ENCODE results near the gene KCTD12. TPM values are rescaled to one million over a fixed set of nuclear protein-coding genes. Genes with fewer than 3 reads are reported as not detected.

The KCTD12 gene
- total RNA-seq, 2 donors from 2014 or later: 48.9 to 57.4 TPM

DNA sequence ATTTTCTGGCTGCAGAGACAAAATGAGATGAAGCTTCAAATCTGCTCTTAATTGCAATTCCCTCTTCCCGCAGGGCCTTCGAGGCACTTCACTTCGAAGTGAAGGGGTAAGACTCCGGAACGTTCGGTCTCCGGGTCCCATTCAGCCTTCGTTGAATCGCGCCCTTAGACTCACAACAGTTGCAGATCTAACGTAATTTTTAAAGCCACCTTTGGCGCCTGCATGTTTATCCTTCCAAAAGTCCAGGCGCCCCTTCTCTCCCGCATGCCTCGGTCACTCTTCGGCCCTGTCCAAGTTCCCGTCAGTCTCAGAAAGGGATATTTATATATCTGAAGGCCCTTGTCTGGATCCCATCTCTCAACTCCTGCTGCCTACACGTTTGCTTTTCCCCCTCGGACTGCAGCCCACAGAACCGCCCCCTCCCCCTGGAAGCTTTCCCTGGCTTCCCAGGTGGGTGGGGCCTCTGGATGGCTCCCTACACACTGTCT, 915 bp upstream of the KCTD12 start:
- no peak for TF ChIP-seq CTCF (IDR thresholded peaks at IDR 0.05)
- DNase-seq (ENCODE audit: low spot score): no peak

GRCh38 chr13:76886005-76886291, 257 bp downstream of the KCTD12 start:
- no peak for TF ChIP-seq CTCF (IDR thresholded peaks at IDR 0.05)
- Histone ChIP-seq H3K27me3 (no peaks in the 10 kb centered on the region), H3K36me3 (no peaks in the 10 kb centered on the region), H3K4me1 (peaks cover 0 to 20% of the 10 kb centered on the region in 2 donors), H3K4me3 (peak overlapping the region; percentile 82 to 83), H3K27ac (peak overlapping the region; percentile 89 to 92), H3K9me3 (no peaks in the 10 kb centered on the region)
- DNase-seq (ENCODE audit: low spot score): no peak

More for the DNA sequence above, 915 bp upstream of the KCTD12 start:
- Histone ChIP-seq H3K27me3 (no peaks in the 10 kb centered on the region), H3K36me3 (no peaks in the 10 kb centered on the region), H3K4me3 (peak overlapping the region; percentile 82 to 83), H3K9me3 (no peaks in the 10 kb centered on the region), H3K4me1 (peaks cover 0 to 17% of the 10 kb centered on the region in 2 donors), H3K27ac (peak overlapping the region; percentile 89 to 92)

GRCh38 chr13:76885203-76886004, 801 bp downstream of the KCTD12 start:
- Histone ChIP-seq H3K27ac (peak overlapping the region; percentile 89 to 92), H3K4me3 (peak overlapping the region; percentile 82 to 83), H3K9me3 (no peaks in the 10 kb centered on the region), H3K27me3 (no peaks in the 10 kb centered on the region), H3K4me1 (peaks cover 0 to 20% of the 10 kb centered on the region in 2 donors), H3K36me3 (no peaks in the 10 kb centered on the region)
- DNase-seq (ENCODE audit: low spot score): peak; percentile 83
- TF ChIP-seq CTCF (IDR thresholded peaks at IDR 0.05): peak; percentile 41 to 69

- no peaks in the 10 kb centered on the region for H3K27me3 ChIP-seq
- peaks cover 0 to 21% of the 10 kb centered on the region in 2 donors for H3K4me1 ChIP-seq
- H3K36me3 ChIP-seq: no peaks in the 10 kb centered on the region
- TF ChIP-seq CTCF (IDR thresholded peaks at IDR 0.05): no peak
- DNase-seq (ENCODE audit: low spot score): no peak
- peak overlapping the region; percentile 82 to 83 for H3K4me3 ChIP-seq
- peak overlapping the region; percentile 89 to 92 for H3K27ac ChIP-seq
- H3K9me3 ChIP-seq: no peaks in the 10 kb centered on the region
Observed at GRCh38 chr13:76884907-76885202, 1.4 kb downstream of the KCTD12 start.

GRCh38 chr13:76884186-76884906, 1.9 kb downstream of the KCTD12 start:
- peak overlapping the region; percentile 89 to 92 for H3K27ac ChIP-seq
- peak; percentile 74 for DNase-seq (ENCODE audit: low spot score)
- H3K27me3 ChIP-seq: no peaks in the 10 kb centered on the region
- H3K9me3 ChIP-seq: no peaks in the 10 kb centered on the region
- no peaks in the 10 kb centered on the region for H3K36me3 ChIP-seq
- H3K4me1 ChIP-seq: peaks cover 0 to 25% of the 10 kb centered on the region in 2 donors
- TF ChIP-seq CTCF (IDR thresholded peaks at IDR 0.05): peak in 1 of 2 donors; percentile 43
- peak overlapping the region; percentile 82 to 83 for H3K4me3 ChIP-seq

Measured in right atrium auricular region (tissue), 2 donors.